Right renal cortex interstitium (tissue), 3 donors: ENCODE measurements around the gene GATA5. TPM values are rescaled to one million over a fixed set of nuclear protein-coding genes. Genes with fewer than 3 reads are reported as not detected.

Experiments used
- DNase-seq, 3 donors: peaks; one replicate each; pipeline ENCODE4 v3.0.0-alpha.2; 2013; ENCODE audit warnings: low read depth in 3 of 3, low spot score in 2 of 3
- polyA plus RNA-seq, 3 donors: library from polyadenylated mRNA; unstranded; fragments of 120-200 nt; gene quantifications; one replicate each; pipeline ENCODE4 v1.2.1, GENCODE V29; 2013; ENCODE audit not compliant: insufficient read length in 3 of 3

GATA5 gene
- polyA plus RNA-seq, 3 donors = 5.4 to 7.0 (median 5.5) TPM

DNA sequence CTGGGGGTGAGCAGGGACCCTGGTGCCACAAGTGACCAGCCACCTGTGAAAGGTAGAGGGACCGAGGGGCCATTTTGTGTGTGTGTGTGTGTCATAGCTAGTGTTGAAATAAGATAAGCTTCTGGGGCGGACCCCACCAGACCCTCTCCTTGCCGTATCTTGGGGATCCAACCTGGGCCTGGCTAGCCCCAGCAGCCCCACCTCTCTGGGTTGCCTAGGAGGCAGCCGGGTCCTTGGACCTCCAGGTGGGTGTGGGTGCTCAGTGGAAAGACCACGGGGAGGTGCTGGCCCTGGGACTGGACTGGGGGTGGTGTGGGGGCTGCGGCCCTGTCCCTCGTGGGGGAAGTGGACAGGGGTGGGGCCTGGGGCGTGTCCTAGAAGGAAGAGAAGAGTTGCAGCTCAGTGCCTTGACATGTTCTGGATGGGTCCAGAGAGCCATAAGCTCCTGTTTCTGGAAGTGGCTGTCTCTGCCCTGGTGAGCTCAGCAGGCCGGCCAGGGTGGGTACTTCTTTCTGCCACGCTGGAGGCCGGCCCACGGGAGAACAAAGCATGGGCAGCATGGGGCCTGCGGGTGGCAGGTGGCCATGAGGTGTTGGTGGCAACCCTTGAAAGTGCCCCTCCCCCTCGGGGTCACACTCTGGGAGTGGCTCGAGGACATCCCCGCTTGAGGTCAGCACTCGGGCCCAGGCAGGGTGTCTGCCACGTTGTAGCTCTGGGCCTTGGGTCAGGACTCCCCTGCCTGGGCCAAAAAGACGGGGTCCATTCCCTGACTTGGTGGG is 56.9 kb downstream of the GATA5 start:
- no peak for DNase-seq

DNA sequence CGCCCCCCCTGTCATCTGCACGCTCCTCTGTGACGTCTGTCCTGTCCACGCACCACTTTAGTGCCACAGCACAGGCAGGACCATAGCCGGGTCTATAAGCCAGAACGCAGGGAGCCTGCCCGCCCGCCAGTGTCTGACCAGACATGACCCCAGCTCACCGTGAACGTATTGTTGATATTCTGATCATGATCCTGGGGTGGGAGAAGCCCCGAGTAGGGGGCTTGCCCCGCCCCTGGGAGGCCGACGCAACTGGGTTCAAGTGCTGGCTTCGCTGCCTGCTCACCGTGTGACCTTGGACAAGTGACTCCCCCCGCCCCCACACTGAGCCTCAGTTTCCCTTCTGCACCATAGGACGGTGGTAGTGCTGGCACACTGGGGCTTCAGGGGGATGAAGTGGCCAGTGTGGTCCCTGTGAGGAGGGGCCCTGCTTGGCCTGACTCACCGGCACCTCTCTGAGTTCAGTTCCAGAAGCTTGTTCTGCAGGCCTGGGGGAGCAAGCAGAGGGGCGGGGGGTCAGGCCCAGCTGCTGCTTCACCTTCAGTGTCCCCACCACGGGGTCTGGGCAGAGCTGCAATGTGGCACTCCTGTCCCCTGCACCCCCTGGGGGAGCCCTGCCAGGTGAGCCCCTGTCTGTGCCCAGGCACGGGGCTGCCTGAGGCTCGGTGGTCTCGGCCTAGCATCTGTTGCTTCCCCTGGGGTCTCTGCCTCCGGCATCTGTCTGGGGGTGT is 57.6 kb downstream of the GATA5 start:
- DNase-seq = no peak

DNA sequence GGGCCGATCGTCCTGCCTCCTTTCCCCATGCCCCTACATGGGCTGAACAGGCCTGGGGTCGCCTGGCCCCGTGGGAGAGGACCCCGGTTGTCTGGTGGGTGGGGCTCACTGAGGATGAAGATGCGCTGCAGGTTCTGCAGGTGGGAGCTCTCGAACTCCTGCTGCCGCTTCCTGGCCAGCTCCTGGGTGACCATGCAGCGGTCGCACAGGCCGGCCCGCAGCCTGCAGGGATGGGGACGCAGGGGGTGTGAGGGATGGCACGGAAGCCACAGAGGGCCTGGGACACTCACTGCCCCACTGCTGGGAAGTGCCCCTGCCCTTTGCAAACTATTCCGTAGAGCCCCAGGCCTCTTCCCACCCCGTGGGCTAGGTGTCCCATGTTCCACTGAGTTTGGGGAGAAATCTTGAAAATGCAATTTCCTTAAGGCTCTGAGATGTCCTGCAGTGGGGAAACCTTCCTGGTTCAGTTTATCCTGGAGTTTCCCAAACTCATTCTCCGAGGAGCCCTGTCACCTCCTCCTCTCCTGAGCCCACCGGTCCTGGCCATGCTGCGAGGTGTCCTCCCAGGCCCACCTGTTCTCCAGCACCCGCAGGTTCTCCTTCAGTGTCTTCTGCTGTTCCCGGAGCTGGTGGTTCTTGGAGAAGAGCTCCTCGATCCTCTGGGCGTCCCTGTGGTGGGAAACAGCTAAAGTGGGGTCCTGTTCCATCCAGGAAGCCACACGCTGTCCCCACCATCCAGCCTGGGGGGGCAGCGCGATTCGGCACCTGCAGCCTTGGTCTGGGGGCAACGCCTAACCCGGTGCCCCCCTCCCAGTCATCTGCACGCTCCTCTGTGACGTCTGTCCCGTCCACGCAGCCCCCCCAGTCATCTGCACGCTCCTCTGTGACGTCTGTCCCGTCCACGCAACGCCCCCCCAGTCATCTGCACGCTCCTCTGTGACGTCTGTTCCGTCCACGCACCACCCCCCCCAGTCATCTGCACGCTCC is 58.9 kb downstream of the GATA5 start:
- no peak for DNase-seq

- DNase-seq = no peak
Observed at GRCh38 chr20:62415354-62416111, 60.3 kb downstream of the GATA5 start.

GRCh38 chr20:62413896-62414481 is 61.8 kb downstream of the GATA5 start:
- DNase-seq = no peak

Other genes starting within 250 kb of the GATA5 start
- gene OSBPL2, start 237.5 kb downstream of the GATA5 start, polyA plus RNA-seq = 10 to 100 TPM; 27.8 to 31.3 (median 30.4) TPM
- 10 to 100 TPM; 38.7 to 47.7 (median 44.9) TPM for gene ADRM1, start 173.0 kb downstream of the GATA5 start, polyA plus RNA-seq
- gene LAMA5, start 108.7 kb downstream of the GATA5 start, polyA plus RNA-seq = 10 to 100 TPM; 72.5 to 82.7 (median 79.9) TPM
- gene RPS21, start 88.9 kb downstream of the GATA5 start, polyA plus RNA-seq = 100 to 1,000 TPM; 745 to 942 (median 879) TPM
- 1 to 10 TPM; 8.8 to 9.3 (median 9.3) TPM for gene CABLES2, start 68.7 kb downstream of the GATA5 start, polyA plus RNA-seq
- gene RBBP8NL, start 48.5 kb downstream of the GATA5 start, polyA plus RNA-seq = 1 to 10 TPM in 2 of 3 donors, under 1 TPM in 1; 0.87 to 1.5 (median 1.4) TPM
- gene SLCO4A1, start 166.5 kb upstream of the GATA5 start, polyA plus RNA-seq = 1 to 10 TPM; 1.8 to 2.7 (median 2.3) TPM
- gene NTSR1, start 232.8 kb upstream of the GATA5 start, polyA plus RNA-seq = 1 to 10 TPM in 2 of 3 donors, under 1 TPM in 1; 0.96 to 1.2 (median 1.0) TPM